Subcutaneous adipose tissue (tissue), 4 donors: ENCODE results near the gene LIM2. TPM values are rescaled to one million over a fixed set of nuclear protein-coding genes. Genes with fewer than 3 reads are reported as not detected.

Source experiments
- CTCF ChIP-seq: fragments of 450-650 bp; IDR thresholded peaks from one replicate; pipeline ENCODE4 v1.5.1; 2016; ENCODE audit warnings: low read depth, mild to moderate bottlenecking, control low read depth, antibody characterized with exemption, moderate library complexity
- total RNA-seq, 4 donors: library from RNA; depleted of rRNA; stranded (reverse); fragments of >200 nt; gene quantifications; one replicate each; pipeline ENCODE4 v1.1.0, GENCODE V29; 2016

The LIM2 gene
- total RNA-seq, 4 donors from 2014 or later = not detected

- no peak for TF ChIP-seq CTCF
Observed at GRCh38 chr19:51339687-51340656, 47.8 kb downstream of the LIM2 start.

GRCh38 chr19:51339313-51339686 is 48.5 kb downstream of the LIM2 start:
- TF ChIP-seq CTCF = no peak

GRCh38 chr19:51338563-51339312 is 49.0 kb downstream of the LIM2 start:
- no peak for TF ChIP-seq CTCF

- TF ChIP-seq CTCF = no peak
Observed at GRCh38 chr19:51337861-51338562, 49.8 kb downstream of the LIM2 start.

GRCh38 chr19:51337141-51337860 is 50.5 kb downstream of the LIM2 start:
- no peak for TF ChIP-seq CTCF

- no peak for TF ChIP-seq CTCF
Observed at GRCh38 chr19:51333836-51334460, 53.8 kb downstream of the LIM2 start.
